ENCODE results near the gene ANO8. TPM values are rescaled to one million over a fixed set of nuclear protein-coding genes. Genes with fewer than 3 reads are reported as not detected.
"Not testable (repeated sequence)": the region's sequence is repeated elsewhere in the genome, so short reads cannot be mapped to it uniquely, and the experiment has no call there.

The ANO8 gene, protein sequence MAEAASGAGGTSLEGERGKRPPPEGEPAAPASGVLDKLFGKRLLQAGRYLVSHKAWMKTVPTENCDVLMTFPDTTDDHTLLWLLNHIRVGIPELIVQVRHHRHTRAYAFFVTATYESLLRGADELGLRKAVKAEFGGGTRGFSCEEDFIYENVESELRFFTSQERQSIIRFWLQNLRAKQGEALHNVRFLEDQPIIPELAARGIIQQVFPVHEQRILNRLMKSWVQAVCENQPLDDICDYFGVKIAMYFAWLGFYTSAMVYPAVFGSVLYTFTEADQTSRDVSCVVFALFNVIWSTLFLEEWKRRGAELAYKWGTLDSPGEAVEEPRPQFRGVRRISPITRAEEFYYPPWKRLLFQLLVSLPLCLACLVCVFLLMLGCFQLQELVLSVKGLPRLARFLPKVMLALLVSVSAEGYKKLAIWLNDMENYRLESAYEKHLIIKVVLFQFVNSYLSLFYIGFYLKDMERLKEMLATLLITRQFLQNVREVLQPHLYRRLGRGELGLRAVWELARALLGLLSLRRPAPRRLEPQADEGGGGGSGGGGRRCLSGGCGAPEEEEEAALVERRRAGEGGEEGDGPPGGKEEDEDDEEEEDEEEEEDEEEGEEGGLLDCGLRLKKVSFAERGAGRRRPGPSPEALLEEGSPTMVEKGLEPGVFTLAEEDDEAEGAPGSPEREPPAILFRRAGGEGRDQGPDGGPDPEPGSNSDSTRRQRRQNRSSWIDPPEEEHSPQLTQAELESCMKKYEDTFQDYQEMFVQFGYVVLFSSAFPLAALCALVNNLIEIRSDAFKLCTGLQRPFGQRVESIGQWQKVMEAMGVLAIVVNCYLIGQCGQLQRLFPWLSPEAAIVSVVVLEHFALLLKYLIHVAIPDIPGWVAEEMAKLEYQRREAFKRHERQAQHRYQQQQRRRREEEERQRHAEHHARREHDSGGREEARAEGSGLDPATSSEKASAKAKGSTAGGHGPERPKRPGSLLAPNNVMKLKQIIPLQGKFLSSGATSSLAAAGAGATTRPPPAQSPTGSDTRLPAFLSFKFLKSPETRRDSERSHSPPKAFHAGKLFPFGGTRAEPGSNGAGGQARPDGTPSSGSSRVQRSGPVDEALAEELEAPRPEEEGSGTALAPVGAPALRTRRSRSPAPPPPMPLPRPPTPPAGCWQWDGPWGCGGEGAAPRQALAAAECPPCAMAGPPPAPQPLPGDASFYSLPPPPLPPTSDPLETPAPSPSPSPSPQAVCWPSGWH
- 2.3 and 6.3 TPM in 2 replicates for total RNA-seq (2012; rRNA removed)

DNA sequence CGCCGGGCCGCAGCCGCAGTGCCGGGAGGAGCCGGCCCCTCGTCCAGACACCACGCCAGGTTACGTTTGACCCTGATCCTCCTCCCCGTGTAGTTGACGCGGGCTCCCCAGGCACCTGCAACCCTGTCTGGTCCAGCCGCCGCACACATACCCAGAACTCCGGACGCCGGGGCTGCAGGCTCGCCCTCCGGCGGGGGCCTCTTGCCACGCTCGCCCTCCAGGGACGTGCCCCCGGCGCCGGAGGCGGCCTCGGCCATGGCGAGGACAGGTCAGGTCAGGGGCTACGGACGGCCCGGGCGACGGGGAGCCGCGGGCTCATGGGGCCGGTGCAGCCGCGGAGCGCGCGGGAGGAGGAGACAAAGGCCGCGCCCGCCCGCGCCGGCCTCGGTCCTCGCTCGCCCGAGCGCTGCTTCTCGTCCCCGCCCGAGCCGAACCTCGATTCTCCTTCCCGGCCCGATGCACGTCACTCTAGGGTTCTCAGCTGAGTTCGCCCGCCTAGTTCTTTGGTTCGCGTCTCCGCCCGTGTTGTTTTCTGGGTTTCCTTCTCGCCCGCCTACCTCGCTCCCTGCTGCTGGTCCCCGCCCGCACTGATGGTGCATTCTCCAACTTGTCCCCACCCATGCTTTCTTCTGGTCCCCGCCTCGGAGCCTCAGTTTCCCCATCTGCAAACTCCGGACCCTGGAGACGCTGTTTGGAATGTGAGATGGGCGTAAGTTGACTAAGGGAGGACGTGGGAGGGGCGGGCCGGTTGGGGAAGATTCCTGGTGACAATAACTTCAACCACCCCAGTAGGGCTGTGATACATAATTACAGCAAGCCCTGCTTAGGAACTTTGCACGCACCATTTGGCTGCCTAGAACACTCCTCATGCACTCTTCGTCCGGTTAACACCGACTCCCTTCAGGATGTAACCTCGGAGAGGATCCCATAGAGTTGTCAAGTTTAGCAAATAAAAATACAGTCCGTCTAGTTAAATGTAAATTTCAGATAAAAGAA lies at the start of gene ANO8:
ANO8 (minus strand) TSS at position 442 of the 996 bp plus-strand sequence; CDS start at position 257, 185 bp downstream.
- no peaks in the 10 kb centered on the region for H3K27me3 ChIP-seq (ENCODE audit: control insufficient read depth, insufficient read depth, low read length)
- H3K9ac ChIP-seq (ENCODE audit: low read depth, low read length), result peak within 1 kb of the TSS; percentile 62
- peaks cover 5% of the 10 kb centered on the region for H3K36me3 ChIP-seq (ENCODE audit: insufficient read depth, low read length)
- no peaks in the 10 kb centered on the region for H3K9me3 ChIP-seq (replicated peaks; ENCODE audit: low read length)
- H3K4me3 ChIP-seq (ENCODE audit: low read length), result peak within 1 kb of the TSS; percentile 83
- peaks cover 19% of the 10 kb centered on the region for H3K4me1 ChIP-seq (ENCODE audit: control insufficient read depth, insufficient read depth, low read length)
- peak within 1 kb of the TSS; percentile 85 for H3K4me2 ChIP-seq (ENCODE audit: low read length)

- no peak overlapping the region for H3K9ac ChIP-seq (ENCODE audit: low read depth, low read length)
- H3K4me2 ChIP-seq (ENCODE audit: low read length), result no peak overlapping the region
- no peaks in the 10 kb centered on the region for H3K36me3 ChIP-seq (ENCODE audit: insufficient read depth, low read length)
- H3K4me3 ChIP-seq (ENCODE audit: low read length), result no peak overlapping the region
- H3K4me1 ChIP-seq (ENCODE audit: control insufficient read depth, insufficient read depth, low read length), result peaks cover 8% of the 10 kb centered on the region
- peaks cover 8% of the 10 kb centered on the region for H3K27me3 ChIP-seq (ENCODE audit: control insufficient read depth, insufficient read depth, low read length)
- H3K9me3 ChIP-seq (replicated peaks; ENCODE audit: low read length), result no peaks in the 10 kb centered on the region
These were observed 45.9 kb upstream of the ANO8 start for GRCh38 chr19:17380426-17381138.

DNA sequence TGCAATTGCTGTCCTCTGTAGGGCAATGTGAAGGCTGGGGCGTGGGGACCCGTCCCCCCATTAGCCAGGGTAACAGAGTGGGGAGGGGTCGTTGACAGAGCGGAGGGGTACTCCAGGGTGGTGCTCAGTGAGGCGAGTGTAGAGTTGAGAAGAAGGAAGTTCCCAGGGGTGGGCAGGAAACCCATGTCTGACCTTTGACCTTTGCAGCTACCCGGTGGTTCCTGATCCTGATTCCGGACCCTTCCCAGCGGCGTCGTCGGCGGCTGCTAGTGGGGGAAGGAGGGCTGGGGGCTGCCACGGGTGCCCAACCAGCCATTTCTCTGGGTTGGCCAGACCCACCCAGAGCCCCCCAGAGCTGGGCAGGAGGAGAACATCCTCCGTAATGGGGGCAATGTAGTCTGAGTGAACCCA lies 44.6 kb upstream of the ANO8 start:
- Histone ChIP-seq H3K4me1 (ENCODE audit: control insufficient read depth, insufficient read depth, low read length) (peaks cover 8% of the 10 kb centered on the region), H3K4me3 (ENCODE audit: low read length) (no peak overlapping the region), H3K27me3 (ENCODE audit: control insufficient read depth, insufficient read depth, low read length) (peaks cover 8% of the 10 kb centered on the region), H3K9ac (ENCODE audit: low read depth, low read length) (no peak overlapping the region), H3K36me3 (ENCODE audit: insufficient read depth, low read length) (no peaks in the 10 kb centered on the region), H3K4me2 (ENCODE audit: low read length) (no peak overlapping the region), H3K9me3 (replicated peaks; ENCODE audit: low read length) (no peaks in the 10 kb centered on the region)

DNA sequence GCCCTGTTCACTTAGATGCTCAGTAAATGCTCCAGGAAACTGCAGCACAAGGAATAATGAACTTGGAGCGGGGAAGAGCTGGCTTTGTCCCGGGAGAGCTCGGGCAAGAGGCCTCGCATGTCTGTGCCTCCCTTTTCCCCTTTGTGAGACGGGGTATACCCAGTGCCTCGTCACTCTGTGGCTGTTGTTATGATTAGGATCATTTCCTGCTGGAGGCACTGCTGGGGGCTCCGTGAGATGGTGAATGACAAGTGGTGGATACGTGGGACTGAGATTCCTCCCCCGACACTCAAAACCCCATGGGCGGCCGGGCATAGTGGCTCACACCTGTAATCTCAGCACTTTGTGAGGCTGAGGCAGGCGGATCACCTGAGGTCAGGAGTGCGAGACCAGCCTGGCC lies 43.6 kb upstream of the ANO8 start:
- H3K27me3 ChIP-seq (ENCODE audit: control insufficient read depth, insufficient read depth, low read length), result peaks cover 14% of the 10 kb centered on the region
- H3K4me1 ChIP-seq (ENCODE audit: control insufficient read depth, insufficient read depth, low read length), result peaks cover 8% of the 10 kb centered on the region
- no peak overlapping the region for H3K4me3 ChIP-seq (ENCODE audit: low read length)
- H3K9me3 ChIP-seq (replicated peaks; ENCODE audit: low read length), result no peaks in the 10 kb centered on the region
- no peak overlapping the region for H3K4me2 ChIP-seq (ENCODE audit: low read length)
- no peaks in the 10 kb centered on the region for H3K36me3 ChIP-seq (ENCODE audit: insufficient read depth, low read length)
- no peak overlapping the region for H3K9ac ChIP-seq (ENCODE audit: low read depth, low read length)

DNA sequence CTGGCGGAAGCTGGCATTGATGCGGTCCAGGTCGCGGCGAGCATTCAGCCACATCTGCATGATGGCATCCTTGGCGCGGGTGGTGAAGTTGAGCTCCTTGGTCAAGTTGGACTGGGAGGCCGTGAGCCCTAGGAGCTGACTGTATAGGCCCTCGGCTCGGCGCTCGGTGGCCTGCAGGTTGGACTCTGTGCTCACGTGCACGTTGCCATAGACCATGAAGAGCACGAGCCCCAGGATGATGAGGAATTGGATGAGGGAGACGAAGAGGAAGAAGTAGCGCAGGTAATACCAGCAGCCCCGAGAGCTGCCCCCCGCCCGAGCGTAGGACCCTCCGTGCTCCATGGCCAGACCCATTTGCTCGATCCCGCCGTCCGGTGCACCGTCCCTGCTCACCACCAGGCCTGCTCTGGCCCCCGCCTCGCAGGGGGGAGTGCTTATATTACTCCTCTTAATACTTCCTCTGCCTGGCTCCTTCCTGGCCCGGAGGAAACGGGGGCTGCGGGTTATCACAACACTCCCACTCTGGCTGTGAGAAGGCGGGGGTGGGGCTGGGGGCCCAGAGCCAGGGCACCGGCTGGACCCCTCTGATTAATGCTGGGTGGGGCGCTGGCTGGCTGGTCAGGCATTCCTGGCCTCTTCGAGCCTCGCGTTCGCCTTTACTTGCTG lies 42.4 kb upstream of the ANO8 start, which contains the start of gene PLVAP:
PLVAP (minus strand) TSS at position 408 of the 666 bp plus-strand sequence; CDS start at position 354, 54 bp downstream.
- Histone ChIP-seq H3K9me3 (replicated peaks; ENCODE audit: low read length) (no peaks in the 10 kb centered on the region), H3K9ac (ENCODE audit: low read depth, low read length) (no peak within 1 kb of the TSS), H3K4me3 (ENCODE audit: low read length) (no peak within 1 kb of the TSS), H3K36me3 (ENCODE audit: insufficient read depth, low read length) (no peaks in the 10 kb centered on the region), H3K27me3 (ENCODE audit: control insufficient read depth, insufficient read depth, low read length) (peaks cover 14% of the 10 kb centered on the region), H3K4me1 (ENCODE audit: control insufficient read depth, insufficient read depth, low read length) (no peaks in the 10 kb centered on the region), H3K4me2 (ENCODE audit: low read length) (no peak within 1 kb of the TSS)

DNA sequence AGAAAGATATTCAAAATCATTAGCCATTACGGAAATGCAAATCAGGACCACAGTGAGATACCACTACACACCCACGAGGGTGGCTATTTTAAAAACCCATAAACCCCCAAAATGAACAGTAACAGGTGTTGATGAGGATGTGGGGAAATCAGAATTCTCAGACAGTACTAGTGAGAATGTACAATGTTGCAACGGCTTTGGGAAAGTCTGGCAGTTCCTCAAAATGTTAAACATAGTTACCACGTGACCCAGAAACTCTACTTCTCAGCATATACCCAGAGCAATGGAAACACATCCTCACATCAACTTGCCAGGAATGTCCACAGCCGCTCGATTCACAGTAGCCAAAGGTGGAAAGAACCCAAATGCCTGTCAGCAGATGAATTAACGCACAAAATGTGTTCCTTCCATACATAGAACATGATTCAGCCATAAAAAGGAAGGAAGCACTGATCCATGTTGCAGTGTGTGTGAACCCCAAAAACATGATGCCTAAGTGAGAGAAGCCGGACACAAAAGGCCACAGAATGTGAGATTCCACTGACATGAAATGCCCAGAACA lies 35.5 kb upstream of the ANO8 start:
- H3K27me3 ChIP-seq (ENCODE audit: control insufficient read depth, insufficient read depth, low read length), result peaks cover 6% of the 10 kb centered on the region
- H3K4me1 ChIP-seq (ENCODE audit: control insufficient read depth, insufficient read depth, low read length), result peaks cover 4% of the 10 kb centered on the region
- no peaks in the 10 kb centered on the region for H3K9me3 ChIP-seq (replicated peaks; ENCODE audit: low read length)
- no peak overlapping the region for H3K9ac ChIP-seq (ENCODE audit: low read depth, low read length)
- no peak overlapping the region for H3K4me3 ChIP-seq (ENCODE audit: low read length)
- no peak overlapping the region for H3K4me2 ChIP-seq (ENCODE audit: low read length)
- no peaks in the 10 kb centered on the region for H3K36me3 ChIP-seq (ENCODE audit: insufficient read depth, low read length)

DNA sequence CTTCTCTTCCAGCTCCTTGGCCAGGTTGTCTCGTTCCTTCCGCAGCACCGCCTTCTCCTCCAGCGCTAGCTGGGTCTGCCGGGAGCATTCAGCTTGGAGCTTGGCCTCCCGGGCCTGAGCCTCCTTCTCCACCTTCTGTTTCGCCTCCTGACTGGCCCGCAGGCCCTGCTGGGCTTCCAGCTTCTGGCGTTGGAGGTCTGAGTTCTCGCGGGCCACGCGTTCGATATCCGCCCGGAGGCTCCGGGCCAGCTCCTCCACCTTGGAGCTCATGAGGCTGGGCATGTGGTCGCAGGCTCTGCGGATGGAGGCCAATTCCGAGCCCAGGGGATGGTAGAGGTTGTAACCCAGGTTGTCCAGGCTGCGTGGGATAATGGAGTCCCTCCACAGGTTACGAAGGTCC lies 30.7 kb upstream of the ANO8 start:
- Histone ChIP-seq H3K4me1 (ENCODE audit: control insufficient read depth, insufficient read depth, low read length) (peaks cover 3% of the 10 kb centered on the region), H3K4me3 (ENCODE audit: low read length) (no peak overlapping the region)

GRCh38 chr19:17363852-17364605 lies 29.4 kb upstream of the ANO8 start:
- not testable (repeated sequence) for H3K4me2 ChIP-seq (ENCODE audit: low read length); H3K27me3 ChIP-seq (ENCODE audit: control insufficient read depth, insufficient read depth, low read length); H3K36me3 ChIP-seq (ENCODE audit: insufficient read depth, low read length); H3K9me3 ChIP-seq (replicated peaks; ENCODE audit: low read length); H3K9ac ChIP-seq (ENCODE audit: low read depth, low read length); H3K4me1 ChIP-seq (ENCODE audit: control insufficient read depth, insufficient read depth, low read length); H3K4me3 ChIP-seq (ENCODE audit: low read length)

More for the DNA sequence above, 30.7 kb upstream of the ANO8 start:
- Histone ChIP-seq H3K27me3 (ENCODE audit: control insufficient read depth, insufficient read depth, low read length) (peaks cover 8% of the 10 kb centered on the region), H3K36me3 (ENCODE audit: insufficient read depth, low read length) (no peaks in the 10 kb centered on the region), H3K9me3 (replicated peaks; ENCODE audit: low read length) (no peaks in the 10 kb centered on the region), H3K9ac (ENCODE audit: low read depth, low read length) (no peak overlapping the region), H3K4me2 (ENCODE audit: low read length) (no peak overlapping the region)
